K562 (cell line): ENCODE measurements around the gene PRMT3. TPM values are rescaled to one million over a fixed set of nuclear protein-coding genes. Genes with fewer than 3 reads are reported as not detected.

ENCODE experiments used
- EGR1 ChIP-seq: fragments of 450-650 bp; conservative IDR thresholded peaks from 2 replicates; pipeline ENCODE4 v1.6.1; 2017; ENCODE audit warnings: mild to moderate bottlenecking
- GTF2A2 ChIP-seq: IDR thresholded peaks from 2 replicates; pipeline ENCODE4 v1.6.1; 2016; ENCODE audit warnings: mild to moderate bottlenecking, missing genetic modification characterization, missing compliant biosample characterization
- HDAC8 ChIP-seq: fragments of 450-650 bp; IDR thresholded peaks from 2 replicates; pipeline ENCODE4 v1.6.1; 2016; ENCODE audit warnings: mild to moderate bottlenecking, missing genetic modification characterization, moderate library complexity, missing compliant biosample characterization
- NCOA2 ChIP-seq, 2 experiments: fragments of 450-650 bp; IDR thresholded peaks; 2 replicates each; pipeline ENCODE4 v1.6.1; 2018; ENCODE audit warnings: mild to moderate bottlenecking in 2 of 2, moderate library complexity in 1 of 2; ENCODE audit not compliant: partially characterized antibody in 2 of 2
- XRCC3 ChIP-seq: fragments of 450-650 bp; IDR thresholded peaks from 2 replicates; pipeline ENCODE4 v1.6.1; 2017; ENCODE audit warnings: mild to moderate bottlenecking, moderate library complexity
- ZFX ChIP-seq: sonication (generic); formaldehyde crosslinking; IDR thresholded peaks from 2 replicates; pipeline ENCODE4 v1.8.0; 2022; ENCODE audit warnings: mild to moderate bottlenecking, missing genetic modification reagents, moderate library complexity
- ZNF507 ChIP-seq: conservative IDR thresholded peaks from 2 replicates; pipeline ENCODE4 v1.6.1; 2017; ENCODE audit warnings: missing genetic modification characterization, missing compliant biosample characterization
- polyA plus RNA-seq, 8 experiments: library from polyadenylated mRNA; depleted of rRNA in 4 of 8; stranded (reverse) in 5 of 8; unstranded in 3 of 8; fragments of >200 nt; fragmentation: Nextera tagmentation in 2 of 8; fragmentation: Illumina TruSeq in 1 of 8; extraction: Ambion mirVana in 2 of 8; extraction: Trizol in 1 of 8; gene quantifications; 2 replicates each; pipeline versions ENCODE4 v1.2.1 to v1.2.3, GENCODE V29; 2011 to 2014; ENCODE audit warnings: inconsistent platforms in 1 of 8, missing spikeins in 1 of 8
- total RNA-seq, 7 experiments: library from RNA; depleted of rRNA in 6 of 7; stranded (reverse); fragments of >200 nt in 6 of 7; fragmentation: Illumina TruSeq in 2 of 7; extraction: Trizol in 2 of 7; gene quantifications; 2 replicates each; pipeline versions ENCODE4 v1.2.1 to v1.2.3, GENCODE V29; 2011 to 2021; ENCODE audit warnings: low replicate concordance in 1 of 7
- TF ChIP-seq, protein P1 (sequence below): IDR thresholded peaks from 3 replicates; pipeline ENCODE4 v1.6.1; 2011; ENCODE audit warnings: borderline replicate concordance, mild to moderate bottlenecking, moderate library complexity; ENCODE audit not compliant: insufficient read length; ENCODE audit errors: extremely low read depth
- TF ChIP-seq, protein P2 (sequence below): sonication (generic); formaldehyde crosslinking; IDR thresholded peaks from 2 replicates; pipeline ENCODE4 v1.8.0; 2022; ENCODE audit warnings: mild to moderate bottlenecking, low read depth, missing genetic modification reagents
- TF ChIP-seq, protein P3 (sequence below): fragments of 250-450 bp; sonication (Bioruptor Pico); IDR thresholded peaks from 2 replicates; pipeline ENCODE4 v1.9.0; 2021; ENCODE audit warnings: mild to moderate bottlenecking, inconsistent platforms
- TF ChIP-seq, protein P4 (sequence below), 3 experiments: fragments of 200-800 bp in 1 of 3; fragments of 250-450 bp in 1 of 3; fragments of 450-650 bp in 1 of 3; sonication (Bioruptor Pico) in 1 of 3; sonication (Bioruptor generic) in 1 of 3; formaldehyde crosslinking in 1 of 3; IDR thresholded peaks; 2 replicates each; pipeline versions ENCODE4 v1.6.1 to v1.8.0; 2016 to 2022; ENCODE audit warnings: mild to moderate bottlenecking in 2 of 3, missing genetic modification characterization in 2 of 3, missing compliant biosample characterization in 1 of 3, moderate library complexity in 1 of 3
- TF ChIP-seq, protein P5 (sequence below): fragments of 200-800 bp; sonication (Bioruptor generic); IDR thresholded peaks from 2 replicates; pipeline ENCODE4 v1.6.1; 2017; ENCODE audit warnings: missing genetic modification characterization, missing compliant biosample characterization

Gene PRMT3
- total and polyA plus RNA-seq, 9 of the 15 experiments (the other 6 are each of a cell fraction or from before 2014, with no cell fraction given): 24.0 to 62.1 (median 44.7) TPM

DNA sequence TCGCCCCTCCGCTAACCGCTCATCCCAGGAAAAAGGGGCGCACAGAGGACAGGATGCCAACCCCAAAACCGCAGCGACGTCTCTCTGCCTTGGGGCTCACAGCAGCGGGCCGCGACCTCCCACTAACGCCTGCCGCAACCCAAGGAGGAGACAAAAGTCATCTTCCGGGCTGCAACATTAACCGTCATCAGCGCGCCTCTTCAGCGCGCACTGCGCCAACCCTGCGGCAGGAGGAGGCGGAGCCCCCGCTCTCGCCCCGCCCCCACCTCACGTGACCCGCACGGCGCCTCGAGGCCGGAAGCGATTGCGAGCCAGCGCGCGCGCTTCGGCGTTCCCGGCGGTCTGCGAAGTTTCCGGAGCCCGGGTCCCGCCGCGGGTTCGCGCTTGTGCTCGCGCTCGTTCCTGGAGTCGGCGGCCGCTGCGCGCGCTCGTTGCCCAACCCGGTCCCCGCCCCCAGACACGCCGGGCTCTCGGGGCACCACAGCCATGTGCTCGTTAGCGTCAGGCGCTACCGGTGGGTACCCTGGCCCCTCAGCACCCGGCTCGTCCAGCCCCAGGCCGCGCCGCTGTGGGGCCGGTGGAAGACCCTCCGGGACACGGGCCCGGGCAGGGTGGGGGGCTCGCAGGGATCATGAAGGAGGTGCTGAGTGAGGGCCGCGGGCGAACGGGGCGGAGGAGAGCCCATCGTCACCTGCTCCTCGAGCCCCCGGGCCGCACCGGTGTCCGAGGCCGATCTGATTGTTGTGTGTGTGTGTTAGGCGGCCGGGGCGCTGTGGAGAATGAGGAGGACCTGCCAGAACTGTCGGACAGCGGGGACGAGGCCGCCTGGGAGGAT is at the start of gene PRMT3 (continued):
- TF ChIP-seq, protein P1, sequence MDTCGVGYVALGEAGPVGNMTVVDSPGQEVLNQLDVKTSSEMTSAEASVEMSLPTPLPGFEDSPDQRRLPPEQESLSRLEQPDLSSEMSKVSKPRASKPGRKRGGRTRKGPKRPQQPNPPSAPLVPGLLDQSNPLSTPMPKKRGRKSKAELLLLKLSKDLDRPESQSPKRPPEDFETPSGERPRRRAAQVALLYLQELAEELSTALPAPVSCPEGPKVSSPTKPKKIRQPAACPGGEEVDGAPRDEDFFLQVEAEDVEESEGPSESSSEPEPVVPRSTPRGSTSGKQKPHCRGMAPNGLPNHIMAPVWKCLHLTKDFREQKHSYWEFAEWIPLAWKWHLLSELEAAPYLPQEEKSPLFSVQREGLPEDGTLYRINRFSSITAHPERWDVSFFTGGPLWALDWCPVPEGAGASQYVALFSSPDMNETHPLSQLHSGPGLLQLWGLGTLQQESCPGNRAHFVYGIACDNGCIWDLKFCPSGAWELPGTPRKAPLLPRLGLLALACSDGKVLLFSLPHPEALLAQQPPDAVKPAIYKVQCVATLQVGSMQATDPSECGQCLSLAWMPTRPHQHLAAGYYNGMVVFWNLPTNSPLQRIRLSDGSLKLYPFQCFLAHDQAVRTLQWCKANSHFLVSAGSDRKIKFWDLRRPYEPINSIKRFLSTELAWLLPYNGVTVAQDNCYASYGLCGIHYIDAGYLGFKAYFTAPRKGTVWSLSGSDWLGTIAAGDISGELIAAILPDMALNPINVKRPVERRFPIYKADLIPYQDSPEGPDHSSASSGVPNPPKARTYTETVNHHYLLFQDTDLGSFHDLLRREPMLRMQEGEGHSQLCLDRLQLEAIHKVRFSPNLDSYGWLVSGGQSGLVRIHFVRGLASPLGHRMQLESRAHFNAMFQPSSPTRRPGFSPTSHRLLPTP: no peak
- TF ChIP-seq, protein P2, sequence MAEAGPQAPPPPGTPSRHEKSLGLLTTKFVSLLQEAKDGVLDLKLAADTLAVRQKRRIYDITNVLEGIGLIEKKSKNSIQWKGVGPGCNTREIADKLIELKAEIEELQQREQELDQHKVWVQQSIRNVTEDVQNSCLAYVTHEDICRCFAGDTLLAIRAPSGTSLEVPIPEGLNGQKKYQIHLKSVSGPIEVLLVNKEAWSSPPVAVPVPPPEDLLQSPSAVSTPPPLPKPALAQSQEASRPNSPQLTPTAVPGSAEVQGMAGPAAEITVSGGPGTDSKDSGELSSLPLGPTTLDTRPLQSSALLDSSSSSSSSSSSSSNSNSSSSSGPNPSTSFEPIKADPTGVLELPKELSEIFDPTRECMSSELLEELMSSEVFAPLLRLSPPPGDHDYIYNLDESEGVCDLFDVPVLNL (CRISPR knock-in tag): no peak
- TF ChIP-seq NCOA2 (IDR thresholded peaks at IDR 0.05; ENCODE audit: partially characterized antibody in 2 of 2) (no peak), XRCC3 (no peak), GTF2A2 (tag) (no peak), ZFX (CRISPR knock-in tag) (peak; percentile 92), EGR1 (peak; percentile 69), HDAC8 (peak; percentile 62), ZNF507 (tag) (no peak)
- TF ChIP-seq, protein P3, sequence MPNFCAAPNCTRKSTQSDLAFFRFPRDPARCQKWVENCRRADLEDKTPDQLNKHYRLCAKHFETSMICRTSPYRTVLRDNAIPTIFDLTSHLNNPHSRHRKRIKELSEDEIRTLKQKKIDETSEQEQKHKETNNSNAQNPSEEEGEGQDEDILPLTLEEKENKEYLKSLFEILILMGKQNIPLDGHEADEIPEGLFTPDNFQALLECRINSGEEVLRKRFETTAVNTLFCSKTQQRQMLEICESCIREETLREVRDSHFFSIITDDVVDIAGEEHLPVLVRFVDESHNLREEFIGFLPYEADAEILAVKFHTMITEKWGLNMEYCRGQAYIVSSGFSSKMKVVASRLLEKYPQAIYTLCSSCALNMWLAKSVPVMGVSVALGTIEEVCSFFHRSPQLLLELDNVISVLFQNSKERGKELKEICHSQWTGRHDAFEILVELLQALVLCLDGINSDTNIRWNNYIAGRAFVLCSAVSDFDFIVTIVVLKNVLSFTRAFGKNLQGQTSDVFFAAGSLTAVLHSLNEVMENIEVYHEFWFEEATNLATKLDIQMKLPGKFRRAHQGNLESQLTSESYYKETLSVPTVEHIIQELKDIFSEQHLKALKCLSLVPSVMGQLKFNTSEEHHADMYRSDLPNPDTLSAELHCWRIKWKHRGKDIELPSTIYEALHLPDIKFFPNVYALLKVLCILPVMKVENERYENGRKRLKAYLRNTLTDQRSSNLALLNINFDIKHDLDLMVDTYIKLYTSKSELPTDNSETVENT (CRISPR knock-in tag): no peak
- TF ChIP-seq, protein P4, sequence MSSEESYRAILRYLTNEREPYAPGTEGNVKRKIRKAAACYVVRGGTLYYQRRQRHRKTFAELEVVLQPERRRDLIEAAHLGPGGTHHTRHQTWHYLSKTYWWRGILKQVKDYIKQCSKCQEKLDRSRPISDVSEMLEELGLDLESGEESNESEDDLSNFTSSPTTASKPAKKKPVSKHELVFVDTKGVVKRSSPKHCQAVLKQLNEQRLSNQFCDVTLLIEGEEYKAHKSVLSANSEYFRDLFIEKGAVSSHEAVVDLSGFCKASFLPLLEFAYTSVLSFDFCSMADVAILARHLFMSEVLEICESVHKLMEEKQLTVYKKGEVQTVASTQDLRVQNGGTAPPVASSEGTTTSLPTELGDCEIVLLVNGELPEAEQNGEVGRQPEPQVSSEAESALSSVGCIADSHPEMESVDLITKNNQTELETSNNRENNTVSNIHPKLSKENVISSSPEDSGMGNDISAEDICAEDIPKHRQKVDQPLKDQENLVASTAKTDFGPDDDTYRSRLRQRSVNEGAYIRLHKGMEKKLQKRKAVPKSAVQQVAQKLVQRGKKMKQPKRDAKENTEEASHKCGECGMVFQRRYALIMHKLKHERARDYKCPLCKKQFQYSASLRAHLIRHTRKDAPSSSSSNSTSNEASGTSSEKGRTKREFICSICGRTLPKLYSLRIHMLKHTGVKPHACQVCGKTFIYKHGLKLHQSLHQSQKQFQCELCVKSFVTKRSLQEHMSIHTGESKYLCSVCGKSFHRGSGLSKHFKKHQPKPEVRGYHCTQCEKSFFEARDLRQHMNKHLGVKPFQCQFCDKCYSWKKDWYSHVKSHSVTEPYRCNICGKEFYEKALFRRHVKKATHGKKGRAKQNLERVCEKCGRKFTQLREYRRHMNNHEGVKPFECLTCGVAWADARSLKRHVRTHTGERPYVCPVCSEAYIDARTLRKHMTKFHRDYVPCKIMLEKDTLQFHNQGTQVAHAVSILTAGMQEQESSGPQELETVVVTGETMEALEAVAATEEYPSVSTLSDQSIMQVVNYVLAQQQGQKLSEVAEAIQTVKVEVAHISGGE (CRISPR knock-in tag; IDR thresholded peaks at IDR 0.05): peak in 2 of 3 experiments; percentile 43 to 86; a peak in 3 of 6 replicates
- TF ChIP-seq, protein P5, sequence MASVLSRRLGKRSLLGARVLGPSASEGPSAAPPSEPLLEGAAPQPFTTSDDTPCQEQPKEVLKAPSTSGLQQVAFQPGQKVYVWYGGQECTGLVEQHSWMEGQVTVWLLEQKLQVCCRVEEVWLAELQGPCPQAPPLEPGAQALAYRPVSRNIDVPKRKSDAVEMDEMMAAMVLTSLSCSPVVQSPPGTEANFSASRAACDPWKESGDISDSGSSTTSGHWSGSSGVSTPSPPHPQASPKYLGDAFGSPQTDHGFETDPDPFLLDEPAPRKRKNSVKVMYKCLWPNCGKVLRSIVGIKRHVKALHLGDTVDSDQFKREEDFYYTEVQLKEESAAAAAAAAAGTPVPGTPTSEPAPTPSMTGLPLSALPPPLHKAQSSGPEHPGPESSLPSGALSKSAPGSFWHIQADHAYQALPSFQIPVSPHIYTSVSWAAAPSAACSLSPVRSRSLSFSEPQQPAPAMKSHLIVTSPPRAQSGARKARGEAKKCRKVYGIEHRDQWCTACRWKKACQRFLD (CRISPR knock-in tag): peak; percentile 80
